ENCODE results near the gene RAMP1.

- TF ChIP-seq CTCF (IDR thresholded peaks at IDR 0.05) (no peak), POLR2A (IDR thresholded peaks at IDR 0.05) (no peak)
Observed at GRCh38 chr2:237841051-237841450, 18.4 kb upstream of the RAMP1 start.

All from thyroid gland (tissue), 4 donors.